Right cardiac atrium (tissue), 5 donors: Measurements from ENCODE around the gene DYNC1I1. TPM values are rescaled to one million over a fixed set of nuclear protein-coding genes. Genes with fewer than 3 reads are reported as not detected.

Experiments used
- ATAC-seq, 2 donors: fragments of 200-7000 bp; cut with Tn5 transposase; one replicate each; pipeline versions ENCODE4 v1.8.0 to v1.9.1; 2020; ENCODE audit warnings: moderate library complexity in 2 of 2, mild to moderate bottlenecking in 1 of 2
- DNase-seq, 3 donors: peaks; one replicate each; pipeline ENCODE4 v3.0.0-alpha.2; 2020
- H3K27ac ChIP-seq: one replicate; pipeline ENCODE4 v1.5.1; 2013; ENCODE audit warnings: mild to moderate bottlenecking, low read length, control low read depth, moderate library complexity
- H3K27me3 ChIP-seq: one replicate; pipeline ENCODE4 v1.6.1; 2013; ENCODE audit not compliant: control insufficient read depth, insufficient read depth
- H3K4me1 ChIP-seq: one replicate; pipeline ENCODE4 v1.6.1; 2013; ENCODE audit warnings: low read length; ENCODE audit not compliant: control insufficient read depth, insufficient read depth
- H3K4me3 ChIP-seq: one replicate; pipeline ENCODE4 v1.5.1; 2013; ENCODE audit warnings: low read length, control low read depth
- H3K9me3 ChIP-seq: one replicate; pipeline ENCODE4 v1.6.1; 2013; ENCODE audit warnings: low read length; ENCODE audit not compliant: control insufficient read depth
- WGBS: extraction: QIAGEN DNeasy Blood & Tissue Kit; methylation state at CpG from one replicate; pipeline ENCODE4 v1.1.7; 2013; 5-methylcytosine and 5-hydroxymethylcytosine counted together
- intact Hi-C, 4 donors: fragments of 100-400 bp; cut with DNase I; formaldehyde crosslinking; loops; one replicate each; pipeline versions ENCODE4 v1.11.0 to v1.14.0; 2022 to 2023
- polyA plus RNA-seq: library from polyadenylated mRNA; stranded (reverse); fragments of 200-250 nt; gene quantifications from one replicate; pipeline ENCODE4 v1.2.3, GENCODE V29; 2013
- total RNA-seq, 4 donors: library from RNA; stranded (reverse); fragmentation: NEBNext Ultra II Directional; extraction: Animal tissue kit (Norgen Biotek cat#: 25700); gene quantifications; one replicate each; pipeline ENCODE4 v1.2.1, GENCODE V29; 2021
- donor health status: healthy with polysubstance abuse.
- donor health status: DM: no; HTN: yes; CAD: no.
- donor health status: DM: no; HTN: no; CAD: no.
- donor health status: DM: no; HTN: yes; CAD: no; lungs with severe emphysema.
- donor health status: DM: yes; HTN: yes; CAD: no.

The DYNC1I1 gene
- total and polyA plus RNA-seq, 5 donors: 11.0 to 29.8 (median 20.5) TPM

GRCh38 chr7:95996886-95997285 is 224.5 kb downstream of the DYNC1I1 start:
- 79% methylated on average over 1 of the region's 1 CpG for whole genome bisulfite sequencing
- H3K27me3 ChIP-seq: no peaks in the 10 kb centered on the region
- H3K4me3 ChIP-seq: no peak overlapping the region
- H3K27ac ChIP-seq: no peak overlapping the region
- H3K4me1 ChIP-seq: no peaks in the 10 kb centered on the region
- ATAC-seq (no peak), DNase-seq (no peak)
- intact Hi-C loops: no loop called here
- H3K9me3 ChIP-seq: no peaks in the 10 kb centered on the region

GRCh38 chr7:95997632-95998031 is 225.3 kb downstream of the DYNC1I1 start:
- H3K27me3 ChIP-seq: no peaks in the 10 kb centered on the region
- 40% methylated on average over 1 of the region's 1 CpG for WGBS
- no peaks in the 10 kb centered on the region for H3K4me1 ChIP-seq
- H3K4me3 ChIP-seq: no peak overlapping the region
- no peak overlapping the region for H3K27ac ChIP-seq
- no peak for DNase-seq
- intact Hi-C loops: no loop called here
- no peaks in the 10 kb centered on the region for H3K9me3 ChIP-seq
- no peak for ATAC-seq

- intact Hi-C loops: no loop called here
- no peaks in the 10 kb centered on the region for H3K4me1 ChIP-seq
These were observed 227.1 kb downstream of the DYNC1I1 start for GRCh38 chr7:95999481-95999880.

GRCh38 chr7:96004578-96004977 is 232.2 kb downstream of the DYNC1I1 start:
- Histone ChIP-seq H3K27ac (no peak overlapping the region), H3K27me3 (no peaks in the 10 kb centered on the region), H3K4me3 (no peak overlapping the region), H3K4me1 (no peaks in the 10 kb centered on the region), H3K9me3 (no peaks in the 10 kb centered on the region)
- DNase-seq (no peak), ATAC-seq (no peak)
- intact Hi-C loops: no loop called here

More at GRCh38 chr7:95999481-95999880, 227.1 kb downstream of the DYNC1I1 start:
- ATAC-seq: no peak
- Histone ChIP-seq H3K27ac (no peak overlapping the region), H3K27me3 (no peaks in the 10 kb centered on the region), H3K4me3 (no peak overlapping the region), H3K9me3 (no peaks in the 10 kb centered on the region)
- DNase-seq: no peak
- WGBS: 71% methylated on average over 6 of the region's 6 CpGs

- no peak overlapping the region for H3K27ac ChIP-seq
- no peaks in the 10 kb centered on the region for H3K27me3 ChIP-seq
- intact Hi-C loops: no loop called here
- no peak overlapping the region for H3K4me3 ChIP-seq
- H3K4me1 ChIP-seq: no peaks in the 10 kb centered on the region
- 68% methylated on average over 5 of the region's 5 CpGs for WGBS
- no peaks in the 10 kb centered on the region for H3K9me3 ChIP-seq
- ATAC-seq (no peak), DNase-seq (no peak)
These were observed 232.9 kb downstream of the DYNC1I1 start for GRCh38 chr7:96005271-96005670.

GRCh38 chr7:96009148-96009547 is 236.8 kb downstream of the DYNC1I1 start:
- Histone ChIP-seq H3K27me3 (no peaks in the 10 kb centered on the region), H3K27ac (no peak overlapping the region), H3K9me3 (no peaks in the 10 kb centered on the region), H3K4me3 (no peak overlapping the region), H3K4me1 (no peaks in the 10 kb centered on the region)
- no peak for DNase-seq
- WGBS: 84% methylated on average over 2 of the region's 2 CpGs
- no peak for ATAC-seq
- intact Hi-C loops: no loop called here

GRCh38 chr7:96013836-96014235 is 241.5 kb downstream of the DYNC1I1 start:
- no peaks in the 10 kb centered on the region for H3K4me1 ChIP-seq
- DNase-seq (no peak), ATAC-seq (no peak)
- intact Hi-C loops: no loop called here
- no peaks in the 10 kb centered on the region for H3K9me3 ChIP-seq
- H3K27ac ChIP-seq: no peak overlapping the region
- 55% methylated on average over 2 of the region's 2 CpGs for WGBS
- no peaks in the 10 kb centered on the region for H3K27me3 ChIP-seq
- H3K4me3 ChIP-seq: no peak overlapping the region

GRCh38 chr7:96014617-96015016 is 242.3 kb downstream of the DYNC1I1 start:
- intact Hi-C loops: no loop called here
- no peak overlapping the region for H3K4me3 ChIP-seq
- no peak overlapping the region for H3K27ac ChIP-seq
- H3K9me3 ChIP-seq: no peaks in the 10 kb centered on the region
- H3K4me1 ChIP-seq: no peaks in the 10 kb centered on the region
- 78% methylated on average over 1 of the region's 1 CpG for WGBS
- H3K27me3 ChIP-seq: no peaks in the 10 kb centered on the region
- DNase-seq: no peak
- no peak for ATAC-seq

GRCh38 chr7:96016056-96016586 is 243.8 kb downstream of the DYNC1I1 start:
- Histone ChIP-seq H3K4me3 (no peak overlapping the region), H3K4me1 (no peaks in the 10 kb centered on the region), H3K9me3 (no peaks in the 10 kb centered on the region), H3K27me3 (no peaks in the 10 kb centered on the region), H3K27ac (no peak overlapping the region)
- no peak for ATAC-seq
- 79% methylated on average over 3 of the region's 3 CpGs for WGBS
- no peak for DNase-seq
- intact Hi-C loops: no loop called here

GRCh38 chr7:96016735-96017134 is 244.4 kb downstream of the DYNC1I1 start:
- Histone ChIP-seq H3K9me3 (no peaks in the 10 kb centered on the region), H3K27ac (no peak overlapping the region), H3K27me3 (no peaks in the 10 kb centered on the region), H3K4me1 (no peaks in the 10 kb centered on the region), H3K4me3 (no peak overlapping the region)
- intact Hi-C loops: no loop called here
- DNase-seq: no peak
- 72% methylated on average over 2 of the region's 2 CpGs for WGBS
- ATAC-seq: no peak

- Histone ChIP-seq H3K27ac (no peak overlapping the region), H3K4me1 (no peaks in the 10 kb centered on the region), H3K9me3 (no peaks in the 10 kb centered on the region), H3K27me3 (no peaks in the 10 kb centered on the region), H3K4me3 (no peak overlapping the region)
- ATAC-seq (no peak), DNase-seq (no peak)
- 89% methylated on average over 3 of the region's 3 CpGs for WGBS
- intact Hi-C loops: no loop called here
These were observed 245.5 kb downstream of the DYNC1I1 start for GRCh38 chr7:96017877-96018276.

GRCh38 chr7:96021568-96021967 is 249.2 kb downstream of the DYNC1I1 start:
- no peaks in the 10 kb centered on the region for H3K4me1 ChIP-seq
- no peak for DNase-seq
- intact Hi-C loops: no loop called here
- H3K4me3 ChIP-seq: no peak overlapping the region
- 85% methylated on average over 4 of the region's 4 CpGs for WGBS
- ATAC-seq: no peak
- H3K9me3 ChIP-seq: no peaks in the 10 kb centered on the region
- no peaks in the 10 kb centered on the region for H3K27me3 ChIP-seq
- no peak overlapping the region for H3K27ac ChIP-seq
